Measurements from ENCODE around the gene SUV39H1.
A peak's percentile ranks its signal among the peaks of the same experiment; 100 is the strongest.
"Not testable (repeated sequence)": the region's sequence is repeated elsewhere in the genome, so short reads cannot be mapped to it uniquely, and the experiment has no call there.

The SUV39H1 gene

GRCh38 chrX:48664156-48664555 is 32.4 kb upstream of the SUV39H1 start:
- DNase-seq, result no peak
- no peaks in the 10 kb centered on the region for H3K36me3 ChIP-seq
- no peak for TF ChIP-seq CTCF (IDR thresholded peaks at IDR 0.05)
- no peaks in the 10 kb centered on the region for H3K27me3 ChIP-seq
- H3K27ac ChIP-seq, result no peak overlapping the region
- no peak overlapping the region for H3K4me3 ChIP-seq
- no peaks in the 10 kb centered on the region for H3K4me1 ChIP-seq
- intact Hi-C loops (cut with DNase I; ENCODE audit: low total_unique reads), result no loop called here
- H3K9me3 ChIP-seq, result no peaks in the 10 kb centered on the region

GRCh38 chrX:48665991-48666390 is 30.5 kb upstream of the SUV39H1 start:
- Histone ChIP-seq H3K9me3 (no peaks in the 10 kb centered on the region), H3K4me1 (no peaks in the 10 kb centered on the region), H3K36me3 (no peaks in the 10 kb centered on the region), H3K27ac (no peak overlapping the region), H3K27me3 (no peaks in the 10 kb centered on the region), H3K4me3 (no peak overlapping the region)
- TF ChIP-seq CTCF (IDR thresholded peaks at IDR 0.05), result no peak
- intact Hi-C loops (cut with DNase I; ENCODE audit: low total_unique reads), result no loop called here
- DNase-seq, result no peak

- Histone ChIP-seq H3K27ac (no peak overlapping the region), H3K4me1 (no peaks in the 10 kb centered on the region), H3K27me3 (no peaks in the 10 kb centered on the region), H3K4me3 (no peak overlapping the region), H3K36me3 (no peaks in the 10 kb centered on the region), H3K9me3 (no peaks in the 10 kb centered on the region)
- intact Hi-C loops (cut with DNase I; ENCODE audit: low total_unique reads), result no loop called here
- TF ChIP-seq CTCF (IDR thresholded peaks at IDR 0.05), result no peak
- DNase-seq, result no peak
Measured at GRCh38 chrX:48666649-48667048, 29.9 kb upstream of the SUV39H1 start.

GRCh38 chrX:48667509-48667908 is 29.0 kb upstream of the SUV39H1 start:
- no peak overlapping the region for H3K4me3 ChIP-seq
- H3K36me3 ChIP-seq, result no peaks in the 10 kb centered on the region
- no peak for DNase-seq
- H3K4me1 ChIP-seq, result no peaks in the 10 kb centered on the region
- no peaks in the 10 kb centered on the region for H3K27me3 ChIP-seq
- no peak for TF ChIP-seq CTCF (IDR thresholded peaks at IDR 0.05)
- H3K9me3 ChIP-seq, result no peaks in the 10 kb centered on the region
- intact Hi-C loops (cut with DNase I; ENCODE audit: low total_unique reads), result no loop called here
- H3K27ac ChIP-seq, result no peak overlapping the region

GRCh38 chrX:48668187-48668586 is 28.3 kb upstream of the SUV39H1 start:
- H3K27me3 ChIP-seq; H3K27ac ChIP-seq; intact Hi-C loops (cut with DNase I; ENCODE audit: low total_unique reads); H3K4me1 ChIP-seq; H3K4me3 ChIP-seq; H3K9me3 ChIP-seq; H3K36me3 ChIP-seq; DNase-seq: not testable (repeated sequence)

GRCh38 chrX:48676106-48676892 is 20.2 kb upstream of the SUV39H1 start:
- peak overlapping the region; percentile 69 to 83 for H3K4me3 ChIP-seq

More at GRCh38 chrX:48676106-48676892, 20.2 kb upstream of the SUV39H1 start:
- Histone ChIP-seq H3K27ac (peak overlapping the region; percentile 76 to 87), H3K9me3 (no peaks in the 10 kb centered on the region), H3K4me1 (peaks cover 0 to 12% (median 0%) of the 10 kb centered on the region in 4 donors), H3K36me3 (no peaks in the 10 kb centered on the region), H3K27me3 (no peaks in the 10 kb centered on the region)
- TF ChIP-seq CTCF (IDR thresholded peaks at IDR 0.05), result no peak
- intact Hi-C loops (cut with DNase I; ENCODE audit: low total_unique reads), result no loop called here
- peak; percentile 82 to 93 for DNase-seq
